Testis (tissue), 3 donors: ENCODE results near the gene SAPCD2. TPM values are rescaled to one million over a fixed set of nuclear protein-coding genes. Genes with fewer than 3 reads are reported as not detected.

Source experiments
- DNase-seq: peaks from one replicate; pipeline ENCODE4 v3.0.0-alpha.2; 2019
- H3K27ac ChIP-seq, 2 donors: fragments of 200-600 bp; sonication (generic); one replicate each; pipeline ENCODE4 v1.5.1; 2019
- H3K27me3 ChIP-seq: fragments of 200-600 bp; sonication (generic); one replicate; pipeline ENCODE4 v1.5.1; 2019
- H3K36me3 ChIP-seq: fragments of 200-600 bp; sonication (generic); one replicate; pipeline ENCODE4 v1.5.1; 2017; ENCODE audit warnings: low read depth; ENCODE audit errors: missing control alignments
- H3K4me1 ChIP-seq: fragments of 200-600 bp; sonication (generic); one replicate; pipeline ENCODE4 v1.5.1; 2019
- H3K4me3 ChIP-seq, 2 donors: fragments of 200-600 bp; sonication (generic); one replicate each; pipeline ENCODE4 v1.5.1; 2017 to 2019
- H3K9me3 ChIP-seq: fragments of 200-600 bp; sonication (generic); one replicate; pipeline ENCODE4 v1.5.1; 2017
- CTCF ChIP-seq, 3 experiments: fragments of 450-650 bp in 2 of 3; fragments of 200-600 bp in 1 of 3; sonication (generic) in 1 of 3; IDR thresholded peaks; one replicate each; pipeline ENCODE4 v1.5.1; 2016 to 2019; ENCODE audit warnings: antibody characterized with exemption in 3 of 3, mild to moderate bottlenecking in 2 of 3, moderate library complexity in 1 of 3
- POLR2A ChIP-seq: fragments of 450-650 bp; IDR thresholded peaks from one replicate; pipeline ENCODE4 v1.6.1; 2017; ENCODE audit warnings: antibody characterized with exemption, mild to moderate bottlenecking, moderate library complexity
- WGBS, 2 donors: methylation state at CpG; one replicate each; pipeline ENCODE4 v1.1.5; 2018; 5-methylcytosine and 5-hydroxymethylcytosine counted together
- intact Hi-C: fragments of 100-400 bp; cut with DNase I; formaldehyde crosslinking; loops from one replicate; pipeline ENCODE4 v1.15.1; 2023; ENCODE audit warnings: low total_unique reads
- polyA plus RNA-seq: library from polyadenylated mRNA; stranded (reverse); fragments of 350-450 nt; fragmentation: Illumina TruSeq; extraction: RNeasy Lipid Tissue Mini Kit (QIAGEN cat#74804); gene quantifications from one replicate; pipeline ENCODE4 v1.2.3, GENCODE V29; 2014; ENCODE audit warnings: low read depth, low replicate concordance; ENCODE audit not compliant: insufficient read depth
- total RNA-seq, 2 donors: library from RNA; depleted of rRNA; stranded (reverse); fragments of >200 nt; gene quantifications; one replicate each; pipeline ENCODE4 v1.2.3, GENCODE V29; 2016

Gene SAPCD2
- total and polyA plus RNA-seq, 3 donors from 2014 or later: 0.78 to 1.7 (median 1.4) TPM

- intact Hi-C loops: loop anchor here (5.0 kb wide), 1 partner anchor 238 kb away; no protein-coding TSS in a partner anchor
- Histone ChIP-seq H3K36me3 (no peaks in the 10 kb centered on the region), H3K27me3 (no peaks in the 10 kb centered on the region), H3K9me3 (no peaks in the 10 kb centered on the region), H3K4me3 (no peak overlapping the region), H3K27ac (no peak overlapping the region), H3K4me1 (peaks cover 25% of the 10 kb centered on the region)
- DNase-seq: peak; percentile 77
- no peak for TF ChIP-seq POLR2A
- no peak for TF ChIP-seq CTCF (IDR thresholded peaks at IDR 0.05)
- 60 to 63% methylated on average over 2 to 21 of the region's 21 CpGs for WGBS, 2 donors
Measured at GRCh38 chr9:137025517-137025966, 44.8 kb downstream of the SAPCD2 start.

DNA sequence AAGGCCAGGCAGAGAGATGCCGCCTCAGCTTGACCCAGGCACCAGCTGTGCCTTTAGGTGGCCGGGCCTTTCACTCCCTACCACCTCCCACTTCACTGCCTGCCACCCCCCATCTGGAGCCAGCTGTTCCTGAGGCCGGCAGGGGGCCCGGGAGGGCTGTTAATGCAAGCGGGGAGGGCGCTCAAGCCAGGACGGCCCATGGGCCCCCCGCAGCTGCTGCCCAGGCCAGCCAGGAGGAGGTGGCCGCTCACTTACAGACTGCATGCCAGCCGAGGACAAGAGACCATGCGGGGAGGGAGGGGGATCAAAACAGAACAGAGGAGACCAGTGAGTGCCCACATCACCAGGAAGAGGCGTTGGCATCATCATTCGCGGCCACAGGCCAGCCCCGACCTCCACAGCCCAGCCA is 46.8 kb downstream of the SAPCD2 start:
- Histone ChIP-seq H3K4me3 (no peak overlapping the region), H3K27ac (no peak overlapping the region), H3K36me3 (no peaks in the 10 kb centered on the region), H3K9me3 (no peaks in the 10 kb centered on the region), H3K27me3 (no peaks in the 10 kb centered on the region), H3K4me1 (peaks cover 17% of the 10 kb centered on the region)
- TF ChIP-seq CTCF (IDR thresholded peaks at IDR 0.05): no peak
- no peak for TF ChIP-seq POLR2A
- DNase-seq: no peak
- WGBS, 2 donors: 67 to 89% methylated on average over 11 to 15 of the region's 15 CpGs
- intact Hi-C loops: no loop called here

- Histone ChIP-seq H3K4me3 (no peak overlapping the region), H3K4me1 (peaks cover 15% of the 10 kb centered on the region), H3K27ac (no peak overlapping the region), H3K36me3 (no peaks in the 10 kb centered on the region), H3K9me3 (no peaks in the 10 kb centered on the region), H3K27me3 (no peaks in the 10 kb centered on the region)
- no peak for TF ChIP-seq POLR2A
- TF ChIP-seq CTCF (IDR thresholded peaks at IDR 0.05): no peak
- 77 to 82% methylated on average over 7 of the region's 7 CpGs for WGBS, 2 donors
- DNase-seq: no peak
- intact Hi-C loops: no loop called here
Measured at GRCh38 chr9:137023157-137023556, 47.2 kb downstream of the SAPCD2 start.

GRCh38 chr9:137022662-137023008 is 47.7 kb downstream of the SAPCD2 start:
- Histone ChIP-seq H3K9me3 (no peaks in the 10 kb centered on the region), H3K27me3 (no peaks in the 10 kb centered on the region), H3K4me3 (no peak overlapping the region), H3K27ac (no peak overlapping the region), H3K4me1 (peaks cover 15% of the 10 kb centered on the region), H3K36me3 (no peaks in the 10 kb centered on the region)
- no peak for TF ChIP-seq POLR2A
- TF ChIP-seq CTCF (IDR thresholded peaks at IDR 0.05): no peak
- intact Hi-C loops: no loop called here
- 83 to 95% methylated on average over 9 to 22 of the region's 23 CpGs for WGBS, 2 donors
- DNase-seq: no peak

DNA sequence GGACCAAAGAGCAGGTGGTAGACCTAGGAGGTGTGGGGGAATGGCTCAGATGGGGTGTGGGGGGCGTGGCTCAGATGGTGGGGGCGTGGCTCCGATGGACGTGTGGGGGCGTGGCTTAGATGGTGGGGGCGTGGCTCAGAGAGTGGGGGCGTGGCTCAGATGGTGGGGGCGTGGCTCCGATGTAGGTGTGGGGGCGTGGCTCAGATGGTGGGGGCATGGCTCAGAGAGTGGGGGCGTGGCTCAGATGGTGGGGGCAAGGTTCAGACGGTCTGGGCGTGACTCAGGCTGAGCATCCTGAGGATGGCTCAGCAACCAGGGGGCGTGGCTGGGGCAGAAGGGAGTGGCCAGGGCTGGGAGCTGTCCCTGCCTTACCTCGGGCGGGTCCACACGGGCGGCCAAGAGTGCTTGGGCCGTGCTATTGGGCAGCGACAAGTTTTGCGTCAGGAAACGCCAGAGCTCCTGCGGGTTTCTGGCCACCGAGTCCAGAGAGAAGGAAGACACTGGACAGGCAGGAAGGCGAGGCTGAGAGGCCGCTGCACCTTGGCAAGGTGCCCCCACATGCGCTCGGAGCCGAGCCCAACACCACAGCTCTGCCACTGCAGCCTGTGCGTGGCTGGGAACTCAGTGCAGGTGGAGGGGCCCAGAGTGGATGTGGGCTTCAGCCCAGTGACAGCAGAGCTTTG is 48.2 kb downstream of the SAPCD2 start:
- TF ChIP-seq POLR2A: no peak
- Histone ChIP-seq H3K27me3 (no peaks in the 10 kb centered on the region), H3K4me3 (no peak overlapping the region), H3K9me3 (no peaks in the 10 kb centered on the region), H3K27ac (no peak overlapping the region), H3K4me1 (peaks cover 12% of the 10 kb centered on the region), H3K36me3 (no peaks in the 10 kb centered on the region)
- DNase-seq: peak; percentile 63
- intact Hi-C loops: no loop called here
- WGBS, 2 donors: 69 to 86% methylated on average over 10 to 30 of the region's 30 CpGs
